Loucy (cell line): ENCODE data around the gene SDHAF4.

Experiments
- H2AFZ ChIP-seq: fragments of 200-600 bp; sonication (generic); 2 replicates; pipeline ENCODE4 v1.6.0; 2016; ENCODE audit warnings: antibody characterized with exemption, mild to moderate bottlenecking, low read length, moderate library complexity
- H3F3A ChIP-seq: fragments of 200-600 bp; 2 replicates; pipeline ENCODE4 v1.6.0; 2016; ENCODE audit warnings: antibody characterized with exemption, low read depth, mild to moderate bottlenecking
- H3K27me3 ChIP-seq: fragments of 200-600 bp; sonication (generic); 2 replicates; pipeline ENCODE4 v1.6.1; 2014; ENCODE audit warnings: low read length, mild to moderate bottlenecking; ENCODE audit not compliant: insufficient read depth, poor library complexity, severe bottlenecking
- H3K36me3 ChIP-seq: fragments of 200-600 bp; sonication (generic); 2 replicates; pipeline ENCODE4 v1.6.1; 2016; ENCODE audit warnings: low read length; ENCODE audit not compliant: insufficient read depth
- H3K4me1 ChIP-seq: fragments of 200-600 bp; sonication (generic); 2 replicates; pipeline ENCODE4 v1.5.1; 2014; ENCODE audit warnings: low read length, mild to moderate bottlenecking; ENCODE audit not compliant: insufficient read depth, poor library complexity, severe bottlenecking
- H3K4me2 ChIP-seq: fragments of 200-600 bp; sonication (generic); 2 replicates; pipeline ENCODE4 v1.6.0; 2014; ENCODE audit warnings: antibody characterized with exemption, low read length, low read depth, mild to moderate bottlenecking; ENCODE audit not compliant: poor library complexity, severe bottlenecking
- H3K4me3 ChIP-seq: fragments of 200-600 bp; sonication (generic); 2 replicates; pipeline ENCODE4 v1.5.1; 2014; ENCODE audit warnings: low read length, mild to moderate bottlenecking, mixed read lengths; ENCODE audit not compliant: poor library complexity, severe bottlenecking
- H3K79me2 ChIP-seq: fragments of 200-600 bp; sonication (generic); 2 replicates; pipeline ENCODE4 v1.6.1; 2014; ENCODE audit warnings: low read length; ENCODE audit not compliant: insufficient read depth
- H3K9ac ChIP-seq: fragments of 200-600 bp; sonication (generic); 2 replicates; pipeline ENCODE4 v1.6.0; 2014; ENCODE audit warnings: mild to moderate bottlenecking, low read depth, low read length, moderate library complexity; ENCODE audit not compliant: poor library complexity, severe bottlenecking
- H3K9me2 ChIP-seq: fragments of 200-600 bp; sonication (generic); replicated peaks from 2 replicates; pipeline ENCODE4 v1.6.1; 2016; ENCODE audit warnings: low read depth, low read length, mixed read lengths
- H3K9me3 ChIP-seq: fragments of 200-600 bp; sonication (generic); 2 replicates; pipeline ENCODE4 v1.6.1; 2014; ENCODE audit warnings: mild to moderate bottlenecking, antibody characterized with exemption, low read length, low read depth; ENCODE audit not compliant: insufficient read depth
- H4K20me1 ChIP-seq: fragments of 200-600 bp; sonication (generic); 2 replicates; pipeline ENCODE4 v1.6.0; 2014; ENCODE audit warnings: antibody characterized with exemption, low read length, mild to moderate bottlenecking; ENCODE audit not compliant: insufficient read depth, poor library complexity, severe bottlenecking
- EZH2phosphoT487 ChIP-seq: fragments of 200-600 bp; IDR thresholded peaks from 2 replicates; pipeline ENCODE4 v1.6.1; 2018; ENCODE audit warnings: antibody characterized with exemption, mild to moderate bottlenecking, moderate library complexity, borderline replicate concordance
- TF ChIP-seq, protein P1 (sequence below): fragments of 200-600 bp; sonication (generic); conservative IDR thresholded peaks from 2 replicates; pipeline ENCODE4 v1.5.1; 2014; ENCODE audit warnings: mild to moderate bottlenecking, antibody characterized with exemption, low read length

Gene SDHAF4

DNA sequence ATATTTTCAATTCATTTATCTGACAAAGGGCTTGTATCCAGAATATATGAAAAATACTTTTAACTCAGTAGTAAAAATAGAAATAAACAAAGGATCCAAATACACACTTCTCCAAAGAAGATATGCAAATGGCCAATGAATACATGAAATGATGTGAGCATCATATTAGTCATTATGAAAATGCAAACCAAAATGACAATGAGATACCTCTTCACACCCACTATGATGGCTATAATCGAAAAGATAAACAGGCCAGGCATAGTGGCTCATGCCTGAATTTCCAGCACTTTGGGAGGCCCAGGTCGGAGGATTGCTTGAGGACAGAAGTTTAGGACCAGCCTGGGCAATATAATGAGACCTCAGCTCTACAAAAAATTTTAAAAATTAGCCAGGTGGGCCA, 67.1 kb downstream of the SDHAF4 start:
- H3K4me3 ChIP-seq, result no peak overlapping the region
- no peaks in the 10 kb centered on the region for H3K36me3 ChIP-seq
- TF ChIP-seq EZH2phosphoT487, result no peak
- TF ChIP-seq, protein P1, sequence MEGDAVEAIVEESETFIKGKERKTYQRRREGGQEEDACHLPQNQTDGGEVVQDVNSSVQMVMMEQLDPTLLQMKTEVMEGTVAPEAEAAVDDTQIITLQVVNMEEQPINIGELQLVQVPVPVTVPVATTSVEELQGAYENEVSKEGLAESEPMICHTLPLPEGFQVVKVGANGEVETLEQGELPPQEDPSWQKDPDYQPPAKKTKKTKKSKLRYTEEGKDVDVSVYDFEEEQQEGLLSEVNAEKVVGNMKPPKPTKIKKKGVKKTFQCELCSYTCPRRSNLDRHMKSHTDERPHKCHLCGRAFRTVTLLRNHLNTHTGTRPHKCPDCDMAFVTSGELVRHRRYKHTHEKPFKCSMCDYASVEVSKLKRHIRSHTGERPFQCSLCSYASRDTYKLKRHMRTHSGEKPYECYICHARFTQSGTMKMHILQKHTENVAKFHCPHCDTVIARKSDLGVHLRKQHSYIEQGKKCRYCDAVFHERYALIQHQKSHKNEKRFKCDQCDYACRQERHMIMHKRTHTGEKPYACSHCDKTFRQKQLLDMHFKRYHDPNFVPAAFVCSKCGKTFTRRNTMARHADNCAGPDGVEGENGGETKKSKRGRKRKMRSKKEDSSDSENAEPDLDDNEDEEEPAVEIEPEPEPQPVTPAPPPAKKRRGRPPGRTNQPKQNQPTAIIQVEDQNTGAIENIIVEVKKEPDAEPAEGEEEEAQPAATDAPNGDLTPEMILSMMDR, result no peak
- no peaks in the 10 kb centered on the region for H4K20me1 ChIP-seq
- H3K4me2 ChIP-seq, result no peak overlapping the region
- H3K9me3 ChIP-seq, result no peaks in the 10 kb centered on the region
- H3K27me3 ChIP-seq, result no peaks in the 10 kb centered on the region
- H3K4me1 ChIP-seq, result no peaks in the 10 kb centered on the region
- no peaks in the 10 kb centered on the region for H3K9me2 ChIP-seq
- H2AFZ ChIP-seq, result no peak overlapping the region
- no peaks in the 10 kb centered on the region for H3F3A ChIP-seq
- H3K79me2 ChIP-seq, result no peaks in the 10 kb centered on the region
- H3K9ac ChIP-seq, result no peak overlapping the region

DNA sequence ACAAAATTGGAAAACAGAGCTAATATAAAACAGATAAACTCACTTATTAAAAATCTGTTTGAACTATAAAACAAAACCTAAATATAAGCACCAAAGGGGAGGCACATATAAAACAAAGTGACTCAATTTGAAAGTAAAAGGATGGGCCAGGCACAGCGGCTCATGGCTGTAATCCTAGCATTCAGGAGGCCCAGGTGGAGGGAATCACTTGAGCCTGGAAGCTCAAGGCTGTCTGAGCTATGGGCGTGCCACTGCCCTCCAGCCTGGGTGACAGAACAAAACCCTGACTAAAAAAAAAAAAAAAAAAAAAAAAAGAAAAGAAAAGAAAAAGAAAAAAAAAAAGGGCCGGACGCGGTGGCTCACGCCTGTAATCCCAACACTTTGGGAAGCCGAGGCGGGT, 69.9 kb downstream of the SDHAF4 start:
- H3K36me3 ChIP-seq, result no peaks in the 10 kb centered on the region
- H3K79me2 ChIP-seq, result no peaks in the 10 kb centered on the region
- no peaks in the 10 kb centered on the region for H3K4me1 ChIP-seq
- no peaks in the 10 kb centered on the region for H3F3A ChIP-seq
- no peak for TF ChIP-seq EZH2phosphoT487
- TF ChIP-seq, protein P1, result no peak
- H3K9me3 ChIP-seq, result no peaks in the 10 kb centered on the region
- no peak overlapping the region for H3K4me3 ChIP-seq
- no peaks in the 10 kb centered on the region for H3K27me3 ChIP-seq
- H3K4me2 ChIP-seq, result no peak overlapping the region
- no peaks in the 10 kb centered on the region for H3K9me2 ChIP-seq
- H2AFZ ChIP-seq, result no peak overlapping the region
- H3K9ac ChIP-seq, result no peak overlapping the region
- no peaks in the 10 kb centered on the region for H4K20me1 ChIP-seq

DNA sequence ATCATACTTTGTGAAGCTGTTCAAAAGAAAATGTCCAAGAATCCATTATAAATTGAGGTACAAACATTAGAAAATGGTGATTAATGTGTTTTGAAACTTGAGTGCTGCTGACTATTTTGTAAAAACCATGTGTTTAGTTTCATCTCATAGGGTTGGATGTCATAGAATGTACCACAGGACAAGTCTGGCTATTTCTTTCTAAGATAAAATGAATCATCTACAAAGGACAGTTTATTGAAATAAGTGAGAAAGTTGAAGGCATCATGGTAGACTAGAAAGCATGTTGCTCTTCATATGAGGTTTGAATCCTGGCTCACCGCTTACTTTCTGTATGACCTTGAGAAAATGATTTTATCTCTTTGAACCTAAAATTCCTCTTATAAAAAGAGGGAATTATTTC, 71.7 kb downstream of the SDHAF4 start:
- Histone ChIP-seq H3K9me2 (no peaks in the 10 kb centered on the region), H3F3A (no peaks in the 10 kb centered on the region), H3K4me2 (no peak overlapping the region), H3K79me2 (no peaks in the 10 kb centered on the region), H3K4me1 (no peaks in the 10 kb centered on the region), H3K27me3 (no peaks in the 10 kb centered on the region), H3K9ac (no peak overlapping the region), H2AFZ (no peak overlapping the region), H3K36me3 (no peaks in the 10 kb centered on the region), H3K9me3 (no peaks in the 10 kb centered on the region), H3K4me3 (no peak overlapping the region), H4K20me1 (no peaks in the 10 kb centered on the region)
- no peak for TF ChIP-seq EZH2phosphoT487
- TF ChIP-seq, protein P1, result no peak
